Endothelial cell of umbilical vein (primary cell): ENCODE data around the gene RPSA. TPM values are rescaled to one million over a fixed set of nuclear protein-coding genes. Genes with fewer than 3 reads are reported as not detected.

Source experiments
- BruUV-seq: library from RNA; stranded (reverse); fragments of 400-500 nt; replicated peaks from 2 replicates; lab custom pipeline; 2021; lab: Mats Ljungman, UMichigan
- CTCF ChIA-PET: fragments of 300-600, 350-600 bp; sonication (Branson Sonifier 250); formaldehyde crosslinking; loops from one replicate; lab custom pipeline; 2021; ENCODE audit warnings: antibody characterized with exemption, inconsistent platforms; lab: Charles Lee
- POLR2A ChIA-PET: fragments of 300-600, 350-600 bp; sonication (Branson Sonifier 250); formaldehyde crosslinking; loops from one replicate; lab custom pipeline; 2021; ENCODE audit warnings: antibody characterized with exemption, inconsistent platforms; lab: Charles Lee
- DNase-seq: peaks from one replicate; pipeline ENCODE4 v3.0.0-alpha.2; 2011; ENCODE audit warnings: low read depth, low spot score
- FAIRE-seq: peaks from 2 replicates; lab custom pipeline; 2011; peaks lifted over from hg19 to GRCh38; lab: Jason Lieb, UNC
- H2AFZ ChIP-seq: 2 replicates; pipeline ENCODE4 v1.6.0; 2012; ENCODE audit warnings: low read depth, low read length, control low read depth, inconsistent platforms
- H3K27ac ChIP-seq: 2 replicates; pipeline ENCODE4 v1.5.1; 2011; ENCODE audit warnings: low read depth, mild to moderate bottlenecking, control low read depth, low read length, moderate library complexity; ENCODE audit not compliant: insufficient read depth
- H3K27me3 ChIP-seq, 2 experiments: 2 replicates each; pipeline versions ENCODE4 v1.6.0 to v1.6.1; 2011; ENCODE audit warnings: low read length in 2 of 2, mixed read lengths in 1 of 2; ENCODE audit not compliant: control insufficient read depth in 2 of 2, insufficient read depth in 2 of 2
- H3K36me3 ChIP-seq, 2 experiments: 2 replicates in 1 of 2; 3 replicates in 1 of 2; pipeline ENCODE4 v1.5.1; 2011; ENCODE audit warnings: low read length in 2 of 2, mild to moderate bottlenecking in 1 of 2, moderate library complexity in 1 of 2; ENCODE audit not compliant: control insufficient read depth in 2 of 2, insufficient read depth in 2 of 2; ENCODE audit errors: extremely low read depth in 1 of 2
- H3K4me1 ChIP-seq: 3 replicates; pipeline ENCODE4 v1.5.1; 2011; ENCODE audit warnings: mild to moderate bottlenecking, low read length; ENCODE audit not compliant: control insufficient read depth, insufficient read depth; ENCODE audit errors: extremely low read depth
- H3K4me2 ChIP-seq: 2 replicates; pipeline ENCODE4 v1.6.1; 2011; ENCODE audit warnings: low read length, control low read depth, mixed read lengths; ENCODE audit not compliant: insufficient read depth
- H3K4me3 ChIP-seq, 3 experiments: fragments of 200-600 bp in 1 of 3; sonication (generic), shearing (Covaris generic) in 1 of 3; replicated peaks in 1 of 3; 2 replicates each; pipeline ENCODE4 v1.5.1; 2011 to 2016; ENCODE audit warnings: control low read depth in 3 of 3, low read length in 3 of 3, mild to moderate bottlenecking in 2 of 3, inconsistent platforms in 1 of 3, low read depth in 1 of 3, moderate library complexity in 1 of 3; ENCODE audit not compliant: insufficient read depth in 1 of 3
- H3K79me2 ChIP-seq: 2 replicates; pipeline ENCODE4 v1.6.0; 2012; ENCODE audit warnings: low read length, inconsistent platforms; ENCODE audit not compliant: control insufficient read depth, insufficient read depth
- H3K9ac ChIP-seq: replicated peaks from 2 replicates; pipeline ENCODE3; 2011; ENCODE audit warnings: low read length, control low read depth; ENCODE audit not compliant: insufficient read depth; ENCODE audit errors: extremely low read depth
- H3K9me1 ChIP-seq: replicated peaks from 3 replicates; pipeline ENCODE4 v1.6.0; 2011; ENCODE audit warnings: mild to moderate bottlenecking, low read length; ENCODE audit not compliant: control insufficient read depth, insufficient read depth; ENCODE audit errors: extremely low read depth
- H3K9me3 ChIP-seq: replicated peaks from 2 replicates; pipeline ENCODE4 v1.5.1; 2012; ENCODE audit warnings: low read length, inconsistent platforms; ENCODE audit not compliant: control insufficient read depth, insufficient read depth
- H4K20me1 ChIP-seq: replicated peaks from 2 replicates; pipeline ENCODE3; 2011; ENCODE audit warnings: mild to moderate bottlenecking, low read length; ENCODE audit not compliant: control insufficient read depth, insufficient read depth; ENCODE audit errors: extremely low read depth
- EZH2 ChIP-seq: IDR thresholded peaks from 2 replicates; pipeline ENCODE4 v1.6.1; 2012; ENCODE audit warnings: borderline replicate concordance, low read depth, mild to moderate bottlenecking, moderate library complexity, low read length, inconsistent platforms; ENCODE audit not compliant: severe bottlenecking
- FOS ChIP-seq: IDR thresholded peaks from 2 replicates; pipeline ENCODE4 v1.6.1; 2011; ENCODE audit warnings: mild to moderate bottlenecking, low read length, moderate library complexity, borderline replicate concordance; ENCODE audit not compliant: insufficient read depth
- GATA2 ChIP-seq: IDR thresholded peaks from 2 replicates; pipeline ENCODE4 v1.7.0; 2011; ENCODE audit warnings: low read depth, mild to moderate bottlenecking, moderate library complexity, mixed read lengths, low read length; ENCODE audit not compliant: insufficient read length, insufficient read depth
- MYC ChIP-seq: IDR thresholded peaks from one replicate; pipeline ENCODE4 v1.6.1; 2011; ENCODE audit warnings: mild to moderate bottlenecking, low read depth, low read length
- dilution Hi-C: fragments of 300-500 bp; cut with MboI; formaldehyde crosslinking; loops from one replicate; pipeline ENCODE4 v1.15.0; 2019; ENCODE audit warnings: low sequenced_read_pairs; ENCODE audit not compliant: extremely low pct_ligation_motif_present
- intact Hi-C: fragments of 100-400 bp; cut with micrococcal nuclease; formaldehyde crosslinking; loops from one replicate; pipeline ENCODE4 v1.10.0; 2022
- polyA plus RNA-seq, 4 experiments: library from polyadenylated mRNA; depleted of rRNA in 3 of 4; stranded (reverse) in 3 of 4; unstranded in 1 of 4; fragments of >200 nt; gene quantifications; 2 replicates each; pipeline versions ENCODE4 v1.2.1 to v1.2.3, GENCODE V29; 2011 to 2012; ENCODE audit warnings: missing spikeins in 1 of 4
- total RNA-seq: library from RNA; stranded (reverse); gene quantifications from 2 replicates; pipeline ENCODE4 v1.2.3, GENCODE V29; 2021
- TF ChIP-seq, protein P1 (sequence below), 2 donors: IDR thresholded peaks; 1 replicate in 1 of 2; 2 replicates in 1 of 2; pipeline ENCODE4 v1.5.1; 2011; ENCODE audit warnings: low read length in 2 of 2, mild to moderate bottlenecking in 2 of 2, moderate library complexity in 2 of 2, control low read depth in 1 of 2, inconsistent platforms in 1 of 2, low read depth in 1 of 2; ENCODE audit not compliant: insufficient read depth in 1 of 2; ENCODE audit errors: extremely low read depth in 1 of 2

RPSA gene
- total and polyA plus RNA-seq, 2 donors (not counting 3 experiments of a cell fraction or from before 2014, with no cell fraction given) = 1,357 to 3,687 TPM

DNA sequence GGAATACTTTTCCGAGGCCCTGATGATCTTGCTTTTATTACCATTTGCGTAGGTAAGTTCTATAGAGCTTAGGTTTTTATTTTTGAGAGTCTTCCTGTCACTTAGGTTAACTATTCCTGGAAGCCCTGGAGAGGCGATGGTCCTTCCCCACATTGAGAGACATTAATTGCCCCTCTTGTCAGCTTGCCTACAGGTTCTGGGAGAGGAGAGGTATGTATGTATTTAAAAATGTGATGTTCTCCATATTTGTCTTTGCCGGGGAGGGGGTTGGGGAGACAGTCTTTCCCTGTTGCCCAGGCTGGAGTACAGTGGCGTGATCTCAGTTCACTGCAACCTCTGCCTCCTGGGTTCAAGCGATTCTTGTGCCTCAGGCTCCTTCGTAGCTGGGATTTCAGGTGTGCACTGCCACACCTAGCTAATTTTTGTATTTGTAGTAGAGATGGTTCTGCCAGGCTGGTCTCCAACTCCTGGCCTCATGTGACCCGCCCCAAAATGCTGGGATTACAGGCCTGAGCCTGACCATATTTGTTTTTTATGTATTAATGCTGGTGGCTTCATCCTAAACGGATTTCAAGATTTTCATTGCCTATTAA lies 6.2 kb downstream of the RPSA start:
- no peaks in the 10 kb centered on the region for H3K9me1 ChIP-seq
- ChIA-PET POLR2A (no interaction called here), CTCF (interaction anchor here (0.9 kb wide), 1 partner anchor 27 kb away, joined by 3 read pairs; no protein-coding TSS in a partner anchor)
- dilution Hi-C loops (no loop called here), intact Hi-C loops (loop anchor here (10.0 kb wide), 1 partner anchor 902 kb away; no protein-coding TSS in a partner anchor)
- no peak overlapping the region for H3K4me2 ChIP-seq
- no peak overlapping the region for H2AFZ ChIP-seq
- H3K4me3 ChIP-seq = no peak overlapping the region
- H3K9me3 ChIP-seq = no peaks in the 10 kb centered on the region
- H3K36me3 ChIP-seq = peaks cover 35 to 36% of the 10 kb centered on the region in 2 experiments
- no peak for TF ChIP-seq MYC
- TF ChIP-seq, protein P1, sequence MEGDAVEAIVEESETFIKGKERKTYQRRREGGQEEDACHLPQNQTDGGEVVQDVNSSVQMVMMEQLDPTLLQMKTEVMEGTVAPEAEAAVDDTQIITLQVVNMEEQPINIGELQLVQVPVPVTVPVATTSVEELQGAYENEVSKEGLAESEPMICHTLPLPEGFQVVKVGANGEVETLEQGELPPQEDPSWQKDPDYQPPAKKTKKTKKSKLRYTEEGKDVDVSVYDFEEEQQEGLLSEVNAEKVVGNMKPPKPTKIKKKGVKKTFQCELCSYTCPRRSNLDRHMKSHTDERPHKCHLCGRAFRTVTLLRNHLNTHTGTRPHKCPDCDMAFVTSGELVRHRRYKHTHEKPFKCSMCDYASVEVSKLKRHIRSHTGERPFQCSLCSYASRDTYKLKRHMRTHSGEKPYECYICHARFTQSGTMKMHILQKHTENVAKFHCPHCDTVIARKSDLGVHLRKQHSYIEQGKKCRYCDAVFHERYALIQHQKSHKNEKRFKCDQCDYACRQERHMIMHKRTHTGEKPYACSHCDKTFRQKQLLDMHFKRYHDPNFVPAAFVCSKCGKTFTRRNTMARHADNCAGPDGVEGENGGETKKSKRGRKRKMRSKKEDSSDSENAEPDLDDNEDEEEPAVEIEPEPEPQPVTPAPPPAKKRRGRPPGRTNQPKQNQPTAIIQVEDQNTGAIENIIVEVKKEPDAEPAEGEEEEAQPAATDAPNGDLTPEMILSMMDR (IDR thresholded peaks at IDR 0.05; ENCODE audit: extremely low read depth in 1 of 2, insufficient read depth in 1 of 2, low read depth in 1 of 2, low read length in 2 of 2) = no peak
- TF ChIP-seq GATA2 = no peak
- no peak for TF ChIP-seq EZH2
- TF ChIP-seq FOS = no peak
- BruUV-seq = no TSS peak
- H3K9ac ChIP-seq = no peak overlapping the region
- H3K27ac ChIP-seq = no peak overlapping the region
- no peak for FAIRE-seq
- no peaks in the 10 kb centered on the region for H3K27me3 ChIP-seq
- peaks cover 30% of the 10 kb centered on the region for H3K79me2 ChIP-seq
- H3K4me1 ChIP-seq = peaks cover 19% of the 10 kb centered on the region
- H4K20me1 ChIP-seq = peaks cover 3% of the 10 kb centered on the region
- DNase-seq = no peak
